Endodermal cell (in vitro differentiated cells): ENCODE results near the gene MAP1LC3B. TPM values are rescaled to one million over a fixed set of nuclear protein-coding genes. Genes with fewer than 3 reads are reported as not detected.

Experiments used
- DNase-seq: peaks from one replicate; pipeline ENCODE4 v3.0.0-alpha.2; 2017
- H3K27ac ChIP-seq: 2 replicates; pipeline ENCODE4 v1.5.1; 2013; ENCODE audit warnings: mild to moderate bottlenecking, low read depth, low read length, moderate library complexity
- H3K27me3 ChIP-seq: 2 replicates; pipeline ENCODE4 v1.6.1; 2013; ENCODE audit warnings: mild to moderate bottlenecking, low read length, moderate library complexity; ENCODE audit not compliant: insufficient read depth, control insufficient read depth, poor library complexity, severe bottlenecking
- H3K36me3 ChIP-seq: 2 replicates; pipeline ENCODE4 v1.7.0; 2013; ENCODE audit warnings: mild to moderate bottlenecking, low read length, moderate library complexity; ENCODE audit not compliant: control insufficient read depth, insufficient read depth
- H3K4me1 ChIP-seq: one replicate; pipeline ENCODE4 v1.7.0; 2013; ENCODE audit warnings: low read length; ENCODE audit not compliant: control insufficient read depth, insufficient read depth
- H3K4me3 ChIP-seq: 2 replicates; pipeline ENCODE4 v1.5.1; 2013; ENCODE audit warnings: mild to moderate bottlenecking, low read length, moderate library complexity
- H3K9ac ChIP-seq: 2 replicates; pipeline ENCODE4 v1.6.1; 2013; ENCODE audit warnings: mild to moderate bottlenecking, low read length, moderate library complexity; ENCODE audit not compliant: poor library complexity, severe bottlenecking; ENCODE audit errors: extremely low read depth
- H3K9me3 ChIP-seq: 2 replicates; pipeline ENCODE4 v1.6.1; 2013; ENCODE audit warnings: mild to moderate bottlenecking, low read length, moderate library complexity; ENCODE audit not compliant: control insufficient read depth
- H3K27ac Mint-ChIP-seq: 2 replicates; pipeline ENCODE4 v1.8.0; 2020; ENCODE audit warnings: mixed read lengths
- H3K27me3 Mint-ChIP-seq: 2 replicates; pipeline ENCODE4 v1.8.0; 2021; ENCODE audit warnings: mild to moderate bottlenecking, mixed read lengths; ENCODE audit not compliant: insufficient read depth
- H3K36me3 Mint-ChIP-seq: 2 replicates; pipeline ENCODE4 v1.8.0; 2020; ENCODE audit warnings: low read depth, mixed read lengths
- H3K4me1 Mint-ChIP-seq: 2 replicates; pipeline ENCODE4 v1.8.0; 2020; ENCODE audit warnings: mixed read lengths
- H3K4me3 Mint-ChIP-seq: 2 replicates; pipeline ENCODE4 v1.8.0; 2020; ENCODE audit warnings: mild to moderate bottlenecking, moderate library complexity, mixed read lengths
- H3K9me3 Mint-ChIP-seq: 2 replicates; pipeline ENCODE4 v1.8.0; 2020; ENCODE audit warnings: mild to moderate bottlenecking, mixed read lengths
- CTCF ChIP-seq: fragments of 200-600 bp; sonication (generic); conservative IDR thresholded peaks from 2 replicates; pipeline ENCODE4 v1.5.0; 2021; ENCODE audit warnings: antibody characterized with exemption, mild to moderate bottlenecking
- WGBS, 2 experiments: methylation state at CpG; one replicate each; pipeline versions ENCODE4 v1.1.5 to v1.1.7; 2013; ENCODE audit warnings: missing lambda C conversion rate in 2 of 2, mixed read lengths in 1 of 2; ENCODE audit not compliant: insufficient coverage in 1 of 2, insufficient read length in 1 of 2; 5-methylcytosine and 5-hydroxymethylcytosine counted together
- total RNA-seq, 2 donors: library from RNA; stranded (reverse); fragmentation: NEBNext Ultra II Directional in 1 of 2; extraction: Animal tissue kit (Norgen Biotek cat#: 25700) in 1 of 2; gene quantifications; 2 replicates in 1 of 2; 3 replicates in 1 of 2; pipeline ENCODE4 v1.2.1, GENCODE V29; 2021

MAP1LC3B gene
- total RNA-seq, 2 donors from 2014 or later = 56.4 to 62.4 TPM

DNA sequence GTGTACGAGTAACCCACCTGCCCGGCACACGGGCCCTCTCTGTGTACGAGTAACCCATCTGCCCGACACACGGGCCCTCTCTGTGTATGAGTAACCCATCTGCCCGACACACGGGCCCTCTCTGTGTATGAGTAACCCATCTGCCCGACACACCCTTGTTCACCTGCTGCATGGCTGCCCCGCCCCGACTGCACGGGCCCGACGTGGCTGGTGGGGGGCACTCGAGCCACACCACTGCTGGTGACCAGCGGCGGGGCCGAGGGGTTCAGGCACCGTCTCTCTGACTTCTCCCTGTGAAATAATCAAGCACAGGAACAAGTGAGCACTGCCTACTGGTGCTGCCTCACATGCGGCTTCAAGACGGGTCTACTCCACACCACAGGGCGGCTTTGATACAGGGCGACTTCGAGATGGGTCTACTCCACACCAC is 22.1 kb downstream of the MAP1LC3B start:
- Mint-ChIP-seq H3K36me3 (peaks cover 64% of the 10 kb centered on the region), H3K27me3 (no peaks in the 10 kb centered on the region), H3K4me1 (peaks cover 4% of the 10 kb centered on the region), H3K9me3 (no peaks in the 10 kb centered on the region), H3K27ac (no peak overlapping the region), H3K4me3 (no peak overlapping the region)
- H3K27me3 ChIP-seq = no peaks in the 10 kb centered on the region
- H3K9me3 ChIP-seq = no peaks in the 10 kb centered on the region
- DNase-seq = no peak
- H3K27ac ChIP-seq = no peak overlapping the region
- H3K4me1 ChIP-seq = no peaks in the 10 kb centered on the region
- no peak overlapping the region for H3K9ac ChIP-seq
- H3K36me3 ChIP-seq = peaks cover 64% of the 10 kb centered on the region
- 91 to 93% methylated on average over 20 to 24 of the region's 24 CpGs for WGBS, 2 experiments
- no peak for TF ChIP-seq CTCF
- H3K4me3 ChIP-seq = no peak overlapping the region

DNA sequence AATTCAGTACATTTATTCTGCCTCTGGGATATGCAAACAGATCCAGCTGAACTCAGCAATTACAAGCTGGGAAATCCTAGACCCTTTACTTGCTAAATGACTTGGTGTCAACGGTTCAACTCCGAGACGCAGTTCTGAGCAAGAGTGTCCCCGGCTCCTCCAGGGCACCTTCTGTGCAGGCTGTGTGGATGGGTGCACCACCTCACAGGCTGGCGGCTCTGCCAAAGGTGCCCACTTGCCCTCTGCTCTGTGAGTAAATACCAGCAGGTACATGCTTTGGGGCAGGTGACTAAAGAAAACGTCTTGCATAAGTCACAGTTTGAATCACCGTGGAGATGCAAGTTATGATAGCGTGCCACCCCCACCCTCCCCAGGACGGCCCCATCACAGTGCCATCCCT is 23.3 kb downstream of the MAP1LC3B start:
- H3K36me3 ChIP-seq = peaks cover 61% of the 10 kb centered on the region
- no peak overlapping the region for H3K27ac ChIP-seq
- no peaks in the 10 kb centered on the region for H3K9me3 ChIP-seq
- no peaks in the 10 kb centered on the region for H3K27me3 Mint-ChIP-seq
- H3K27me3 ChIP-seq = no peaks in the 10 kb centered on the region
- H3K27ac Mint-ChIP-seq = peak overlapping the region; percentile 59
- no peak overlapping the region for H3K9ac ChIP-seq
- H3K4me3 Mint-ChIP-seq = no peak overlapping the region
- H3K4me3 ChIP-seq = no peak overlapping the region
- no peaks in the 10 kb centered on the region for H3K4me1 ChIP-seq
- 95 to 96% methylated on average over 8 to 9 of the region's 9 CpGs for WGBS, 2 experiments
- H3K9me3 Mint-ChIP-seq = no peaks in the 10 kb centered on the region
- H3K36me3 Mint-ChIP-seq = peaks cover 63% of the 10 kb centered on the region
- TF ChIP-seq CTCF = no peak
- H3K4me1 Mint-ChIP-seq = no peaks in the 10 kb centered on the region
- DNase-seq = no peak

DNA sequence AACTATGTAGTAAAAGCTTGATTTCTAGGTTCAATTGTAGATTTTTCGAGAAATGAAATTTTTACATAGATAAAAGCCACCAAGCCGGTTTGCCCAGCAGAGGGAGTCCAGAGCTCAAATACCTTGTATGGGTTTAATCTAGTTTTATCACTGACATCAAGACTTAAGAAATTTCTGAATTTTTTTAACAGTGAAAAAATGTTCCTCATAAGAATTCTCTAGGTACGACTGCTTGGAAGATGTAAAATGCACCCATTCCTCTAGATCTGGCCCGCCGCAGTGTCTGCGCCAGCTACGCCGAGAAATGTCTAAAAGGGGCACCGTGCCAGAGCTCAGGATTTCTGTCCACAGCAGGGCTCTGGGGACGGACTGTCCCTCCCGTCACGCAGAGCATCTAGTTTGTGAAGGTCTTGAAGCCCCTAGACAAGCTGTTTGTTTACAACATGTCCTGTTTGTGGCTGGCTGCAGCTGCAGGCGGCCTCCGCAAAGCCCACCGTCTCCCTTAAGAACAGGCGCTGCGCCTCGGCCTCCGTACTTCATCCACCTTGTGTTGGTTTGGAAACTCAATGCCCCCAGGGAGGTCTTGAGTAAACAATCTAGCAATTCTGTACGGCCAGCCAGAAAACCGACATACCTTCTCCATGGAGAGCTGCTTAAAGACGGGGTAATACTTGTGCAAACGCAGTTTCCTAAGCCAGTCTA is 24.8 kb downstream of the MAP1LC3B start:
- Mint-ChIP-seq H3K4me3 (no peak overlapping the region), H3K27ac (peak overlapping the region; percentile 13), H3K4me1 (no peaks in the 10 kb centered on the region), H3K9me3 (no peaks in the 10 kb centered on the region), H3K27me3 (no peaks in the 10 kb centered on the region), H3K36me3 (peaks cover 63% of the 10 kb centered on the region)
- Histone ChIP-seq H3K36me3 (peaks cover 57% of the 10 kb centered on the region), H3K9ac (no peak overlapping the region), H3K9me3 (no peaks in the 10 kb centered on the region), H3K27me3 (no peaks in the 10 kb centered on the region), H3K27ac (no peak overlapping the region), H3K4me1 (no peaks in the 10 kb centered on the region), H3K4me3 (no peak overlapping the region)
- TF ChIP-seq CTCF = peak; percentile 73
- 95% methylated on average over 19 to 23 of the region's 23 CpGs for WGBS, 2 experiments
- DNase-seq = no peak
